IPS-18a (cell line): ENCODE results near the gene SKP1.
A peak's percentile ranks its signal among the peaks of the same experiment; 100 is the strongest.

Source experiments
- H3K27ac ChIP-seq: one replicate; pipeline ENCODE4 v1.5.1; 2013; ENCODE audit warnings: low read length
- H3K27me3 ChIP-seq: one replicate; pipeline ENCODE4 v1.6.1; 2013; ENCODE audit warnings: mild to moderate bottlenecking, low read length; ENCODE audit not compliant: control insufficient read depth, insufficient read depth
- H3K36me3 ChIP-seq: one replicate; pipeline ENCODE4 v1.6.1; 2013; ENCODE audit warnings: low read depth, low read length; ENCODE audit not compliant: control insufficient read depth
- H3K4me1 ChIP-seq: one replicate; pipeline ENCODE4 v1.6.1; 2013; ENCODE audit warnings: low read depth, low read length; ENCODE audit not compliant: control insufficient read depth
- H3K4me3 ChIP-seq: one replicate; pipeline ENCODE4 v1.5.1; 2013; ENCODE audit warnings: low read length
- H3K9ac ChIP-seq: one replicate; pipeline ENCODE4 v1.6.1; 2013; ENCODE audit warnings: mild to moderate bottlenecking, low read length, moderate library complexity
- H3K9me3 ChIP-seq: one replicate; pipeline ENCODE4 v1.6.1; 2013; ENCODE audit warnings: low read depth, low read length; ENCODE audit not compliant: control insufficient read depth

Gene SKP1

GRCh38 chr5:134206627-134207160 lies 29.9 kb upstream of the SKP1 start:
- H3K27me3 ChIP-seq = no peaks in the 10 kb centered on the region
- no peak overlapping the region for H3K9ac ChIP-seq
- no peaks in the 10 kb centered on the region for H3K4me1 ChIP-seq
- no peak overlapping the region for H3K4me3 ChIP-seq
- H3K9me3 ChIP-seq = no peaks in the 10 kb centered on the region
- H3K36me3 ChIP-seq = peaks cover 37% of the 10 kb centered on the region
- H3K27ac ChIP-seq = no peak overlapping the region

DNA sequence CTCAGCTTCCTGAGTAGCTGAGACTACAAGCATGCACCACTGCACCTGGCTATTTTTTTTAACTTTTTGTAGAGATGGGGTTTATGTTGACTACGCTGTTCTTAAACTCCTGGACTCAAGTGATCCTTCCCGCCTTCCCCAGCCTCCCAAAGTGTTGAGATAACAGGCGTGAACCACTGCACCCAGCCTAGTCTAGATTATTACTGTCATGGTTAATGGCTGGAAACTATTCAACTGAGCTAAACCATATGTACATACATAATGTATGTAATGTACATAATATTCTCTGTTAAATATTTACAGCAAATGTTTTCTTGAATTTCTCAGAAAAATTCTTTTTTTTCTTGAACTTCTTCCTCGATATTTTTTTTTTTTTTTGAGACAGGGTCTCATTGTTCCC lies 27.8 kb upstream of the SKP1 start:
- H3K9ac ChIP-seq = no peak overlapping the region
- no peaks in the 10 kb centered on the region for H3K9me3 ChIP-seq
- H3K27ac ChIP-seq = no peak overlapping the region
- no peaks in the 10 kb centered on the region for H3K27me3 ChIP-seq
- H3K4me1 ChIP-seq = no peaks in the 10 kb centered on the region
- H3K4me3 ChIP-seq = no peak overlapping the region
- H3K36me3 ChIP-seq = peaks cover 58% of the 10 kb centered on the region

- no peaks in the 10 kb centered on the region for H3K9me3 ChIP-seq
- no peak overlapping the region for H3K9ac ChIP-seq
- no peaks in the 10 kb centered on the region for H3K4me1 ChIP-seq
- H3K36me3 ChIP-seq = peaks cover 68% of the 10 kb centered on the region
- H3K27ac ChIP-seq = no peak overlapping the region
- H3K4me3 ChIP-seq = no peak overlapping the region
- H3K27me3 ChIP-seq = no peaks in the 10 kb centered on the region
Observed at GRCh38 chr5:134203630-134204029, 26.9 kb upstream of the SKP1 start.

DNA sequence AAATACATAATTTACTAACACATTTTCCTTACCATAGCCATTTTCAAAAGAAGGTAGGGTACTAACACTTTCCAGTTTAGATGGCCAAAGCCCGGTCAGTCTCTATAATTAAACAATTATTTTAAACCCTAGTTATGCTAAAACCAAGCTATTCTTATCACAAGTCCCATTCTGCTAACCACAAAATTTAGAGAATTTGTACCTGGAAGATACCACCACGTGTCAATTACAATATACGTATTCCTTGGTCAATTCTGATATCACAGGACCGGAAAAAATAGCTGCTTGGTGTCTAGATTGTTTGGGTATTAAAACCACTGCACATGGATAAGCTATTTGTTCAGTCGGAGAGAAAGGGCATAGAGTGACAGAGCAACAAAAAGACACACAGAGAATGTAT lies 18.9 kb upstream of the SKP1 start:
- no peaks in the 10 kb centered on the region for H3K27me3 ChIP-seq
- H3K27ac ChIP-seq = no peak overlapping the region
- peaks cover 51% of the 10 kb centered on the region for H3K36me3 ChIP-seq
- H3K4me3 ChIP-seq = no peak overlapping the region
- H3K4me1 ChIP-seq = no peaks in the 10 kb centered on the region
- H3K9me3 ChIP-seq = no peaks in the 10 kb centered on the region
- H3K9ac ChIP-seq = no peak overlapping the region

DNA sequence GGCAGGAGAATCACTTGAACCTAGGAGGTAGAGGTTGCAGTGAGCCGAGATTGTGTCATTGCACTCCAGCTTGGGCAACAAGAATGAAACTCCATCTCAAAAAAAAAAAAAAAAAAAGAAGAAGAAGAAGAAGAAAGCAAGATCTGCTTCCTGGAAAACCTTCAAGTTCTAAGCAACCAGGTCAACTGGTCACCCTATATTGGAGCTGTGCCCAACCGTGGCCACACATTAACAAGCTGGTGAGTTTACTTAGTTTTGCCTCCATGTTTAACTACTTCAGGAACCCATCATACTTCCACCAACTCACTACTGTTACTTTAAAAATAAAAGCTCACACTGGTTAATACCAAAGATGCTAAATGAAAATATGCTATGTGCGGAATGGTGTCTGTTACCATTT lies 12.3 kb upstream of the SKP1 start:
- Histone ChIP-seq H3K9me3 (no peaks in the 10 kb centered on the region), H3K4me1 (no peaks in the 10 kb centered on the region), H3K36me3 (no peaks in the 10 kb centered on the region), H3K9ac (no peak overlapping the region), H3K27me3 (no peaks in the 10 kb centered on the region), H3K4me3 (no peak overlapping the region), H3K27ac (no peak overlapping the region)

- H3K4me1 ChIP-seq = no peaks in the 10 kb centered on the region
- no peaks in the 10 kb centered on the region for H3K27me3 ChIP-seq
- H3K4me3 ChIP-seq = no peak overlapping the region
- H3K9ac ChIP-seq = no peak overlapping the region
- H3K27ac ChIP-seq = no peak overlapping the region
- no peaks in the 10 kb centered on the region for H3K9me3 ChIP-seq
- no peaks in the 10 kb centered on the region for H3K36me3 ChIP-seq
Observed at GRCh38 chr5:134188092-134188491, 11.3 kb upstream of the SKP1 start.

GRCh38 chr5:134184155-134185135 lies 7.7 kb upstream of the SKP1 start:
- no peaks in the 10 kb centered on the region for H3K4me1 ChIP-seq
- no peaks in the 10 kb centered on the region for H3K36me3 ChIP-seq
- no peaks in the 10 kb centered on the region for H3K27me3 ChIP-seq
- H3K9me3 ChIP-seq = no peaks in the 10 kb centered on the region
- H3K9ac ChIP-seq = no peak overlapping the region
- H3K27ac ChIP-seq = no peak overlapping the region
- no peak overlapping the region for H3K4me3 ChIP-seq

- Histone ChIP-seq H3K9ac (no peak overlapping the region), H3K36me3 (no peaks in the 10 kb centered on the region), H3K4me3 (no peak overlapping the region), H3K27me3 (no peaks in the 10 kb centered on the region), H3K4me1 (no peaks in the 10 kb centered on the region), H3K27ac (no peak overlapping the region), H3K9me3 (no peaks in the 10 kb centered on the region)
Observed at GRCh38 chr5:134183481-134183880, 6.7 kb upstream of the SKP1 start.

DNA sequence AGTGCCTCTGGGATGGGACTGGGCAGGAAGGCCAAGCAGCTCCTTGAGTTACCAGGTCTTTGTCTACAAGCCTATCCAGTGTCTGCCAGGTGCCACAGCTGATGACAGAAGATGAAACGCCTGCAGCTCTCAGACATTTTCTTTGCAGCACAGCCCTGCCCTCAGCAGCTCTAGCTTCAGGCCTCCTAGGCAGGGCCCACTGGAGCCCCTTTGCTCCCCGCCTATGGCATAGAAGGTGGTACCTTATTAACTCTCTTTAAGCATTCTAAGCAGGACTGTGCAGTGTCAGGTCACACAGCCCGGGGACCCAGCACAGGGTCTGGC lies 1.3 kb upstream of the SKP1 start:
- peaks cover 13% of the 10 kb centered on the region for H3K4me1 ChIP-seq
- no peak overlapping the region for H3K27ac ChIP-seq
- H3K27me3 ChIP-seq = no peaks in the 10 kb centered on the region
- no peak overlapping the region for H3K4me3 ChIP-seq
- H3K9ac ChIP-seq = no peak overlapping the region
- no peaks in the 10 kb centered on the region for H3K9me3 ChIP-seq
- peaks cover 6% of the 10 kb centered on the region for H3K36me3 ChIP-seq

GRCh38 chr5:134177369-134178095 lies 782 bp upstream of the SKP1 start:
- Histone ChIP-seq H3K27ac (peak overlapping the region; percentile 94), H3K36me3 (peaks cover 8% of the 10 kb centered on the region), H3K27me3 (no peaks in the 10 kb centered on the region), H3K4me3 (peak overlapping the region; percentile 96), H3K9me3 (no peaks in the 10 kb centered on the region), H3K9ac (peak overlapping the region; percentile 94), H3K4me1 (peaks cover 13% of the 10 kb centered on the region)

DNA sequence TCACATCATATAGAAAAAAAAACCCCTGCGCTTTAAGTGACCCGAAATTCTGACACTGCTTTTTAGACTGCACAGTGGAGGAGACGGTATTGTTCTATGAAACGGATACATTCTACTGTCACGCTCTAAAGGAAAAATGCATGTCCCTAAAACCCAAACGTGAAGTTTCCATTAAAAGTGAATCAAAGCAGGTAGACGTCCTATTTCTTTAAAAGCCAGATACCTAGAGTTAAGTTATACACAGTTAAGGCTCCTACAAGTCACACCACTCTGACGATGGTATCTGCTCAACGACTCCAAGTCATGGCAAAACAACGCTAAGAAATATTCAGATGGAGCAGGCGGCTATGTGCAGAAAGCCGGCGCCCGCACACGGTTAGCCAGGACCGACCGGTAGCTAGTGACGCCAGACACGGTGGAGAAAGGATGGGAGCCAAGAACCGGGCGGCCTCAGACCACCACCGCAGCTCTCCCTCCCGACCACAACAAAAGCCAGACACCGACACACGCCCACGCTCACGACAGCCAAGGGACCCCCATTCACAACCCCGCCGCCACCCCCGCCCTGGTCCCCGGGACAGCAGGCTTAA lies 734 bp downstream of the SKP1 start:
- no peak overlapping the region for H3K27ac ChIP-seq
- peak overlapping the region; percentile 94 for H3K9ac ChIP-seq
- no peaks in the 10 kb centered on the region for H3K9me3 ChIP-seq
- peak overlapping the region; percentile 96 for H3K4me3 ChIP-seq
- H3K36me3 ChIP-seq = peaks cover 20% of the 10 kb centered on the region
- H3K4me1 ChIP-seq = peaks cover 13% of the 10 kb centered on the region
- H3K27me3 ChIP-seq = no peaks in the 10 kb centered on the region
